GM12878 (cell line): ENCODE data around the gene C19orf47. TPM values are rescaled to one million over a fixed set of nuclear protein-coding genes. Genes with fewer than 3 reads are reported as not detected.

ENCODE experiments used
- ATAC-seq: fragments of 200-7000 bp; cut with Tn5 transposase; 3 replicates; pipeline ENCODE4 v1.9.1; 2020; ENCODE audit warnings: mild to moderate bottlenecking, moderate library complexity
- BruUV-seq: library from RNA; stranded (reverse); fragments of 400-500 nt; replicated peaks from 2 replicates; lab custom pipeline; 2021; lab: Mats Ljungman, UMichigan
- CTCF ChIA-PET: fragments of 300-600 bp; sonication (Branson Sonifier 250); formaldehyde crosslinking; extraction: SDS; loops from one replicate; lab custom pipeline; 2021; ENCODE audit warnings: inconsistent platforms; lab: Yijun Ruan, JAX
- POLR2A ChIA-PET: fragments of 350-600 bp; formaldehyde crosslinking; extraction: SDS; loops from one replicate; lab custom pipeline; 2021; ENCODE audit warnings: inconsistent platforms; lab: Charles Lee
- RAD21 ChIA-PET: fragments of 300-600 bp; sonication (Branson Sonifier 250); formaldehyde crosslinking; loops from one replicate; lab custom pipeline; 2023; ENCODE audit warnings: antibody characterized with exemption; ENCODE audit not compliant: unreplicated experiment; lab: Charles Lee
- SMC1A ChIA-PET: fragments of 300-600 bp; sonication (Branson Sonifier 250); formaldehyde crosslinking; loops from one replicate; lab custom pipeline; 2023; ENCODE audit not compliant: unreplicated experiment, uncharacterized antibody; lab: Charles Lee
- DNase-seq: peaks from one replicate; pipeline ENCODE4 v3.0.0-alpha.2; 2011; ENCODE audit warnings: low read depth, low spot score
- FAIRE-seq: peaks from 3 replicates; lab custom pipeline; 2011; peaks lifted over from hg19 to GRCh38; lab: Jason Lieb, UNC
- H2AFZ ChIP-seq: 2 replicates; pipeline ENCODE4 v1.6.0; 2011; ENCODE audit warnings: low read depth, low read length, control low read depth; ENCODE audit not compliant: control insufficient read depth
- H3K27ac ChIP-seq: 2 replicates; pipeline ENCODE4 v1.5.1; 2011; ENCODE audit warnings: control low read depth; ENCODE audit not compliant: control insufficient read depth, insufficient read depth
- H3K27me3 ChIP-seq, 2 experiments: replicated peaks in 1 of 2; 2 replicates each; pipeline versions ENCODE4 v1.6.0 to v1.6.1; 2011; ENCODE audit warnings: low read length in 1 of 2; ENCODE audit not compliant: control insufficient read depth in 2 of 2, insufficient read depth in 2 of 2
- H3K36me3 ChIP-seq, 2 experiments: 2 replicates each; pipeline ENCODE4 v1.5.1; 2011; ENCODE audit warnings: low read length in 1 of 2; ENCODE audit not compliant: control insufficient read depth in 2 of 2, insufficient read depth in 2 of 2
- H3K4me1 ChIP-seq: 2 replicates; pipeline ENCODE4 v1.6.1; 2011; ENCODE audit warnings: mild to moderate bottlenecking, low read length, moderate library complexity, mixed read lengths; ENCODE audit not compliant: control insufficient read depth, insufficient read depth
- H3K4me2 ChIP-seq: 2 replicates; pipeline ENCODE4 v1.6.0; 2011; ENCODE audit warnings: control low read depth; ENCODE audit not compliant: control insufficient read depth, insufficient read depth
- H3K4me3 ChIP-seq: fragments of 200-600 bp; sonication (generic); 2 replicates; pipeline ENCODE4 v1.5.1; 2016
- H3K79me2 ChIP-seq: 2 replicates; pipeline ENCODE4 v1.6.0; 2011; ENCODE audit warnings: low read length; ENCODE audit not compliant: control insufficient read depth, insufficient read depth
- H3K9ac ChIP-seq: 2 replicates; pipeline ENCODE4 v1.8.0; 2011; ENCODE audit warnings: low read length, control low read depth, mixed read lengths; ENCODE audit not compliant: control insufficient read depth, insufficient read depth
- H3K9me3 ChIP-seq: replicated peaks from 3 replicates; pipeline ENCODE4 v1.5.1; 2011; ENCODE audit warnings: mild to moderate bottlenecking, low read length; ENCODE audit not compliant: control insufficient read depth, insufficient read depth
- H4K20me1 ChIP-seq: 2 replicates; pipeline ENCODE4 v1.6.0; 2011; ENCODE audit not compliant: control insufficient read depth, insufficient read depth
- ETV6 ChIP-seq, 2 experiments: fragments of 450-650 bp in 1 of 2; IDR thresholded peaks in 1 of 2; conservative IDR thresholded peaks in 1 of 2; 2 replicates each; pipeline ENCODE4 v1.6.1; 2014; ENCODE audit warnings: antibody characterized with exemption in 1 of 2, borderline replicate concordance in 1 of 2, low read depth in 1 of 2, mild to moderate bottlenecking in 1 of 2, moderate library complexity in 1 of 2
- FOS ChIP-seq: IDR thresholded peaks from 3 replicates; pipeline ENCODE4 v1.6.1; 2011; ENCODE audit warnings: borderline replicate concordance; ENCODE audit not compliant: insufficient read length; ENCODE audit errors: extremely low read depth
- POLR2A ChIP-seq: IDR thresholded peaks from 2 replicates; pipeline ENCODE4 v1.6.1; 2011; ENCODE audit warnings: low read depth, mild to moderate bottlenecking, low read length
- RCOR1 ChIP-seq: conservative IDR thresholded peaks from 2 replicates; pipeline ENCODE4 v1.6.1; 2012; ENCODE audit warnings: low read depth, low read length, improper control_type of control experiment
- RFX5 ChIP-seq: IDR thresholded peaks from 2 replicates; pipeline ENCODE4 v1.6.1; 2011; ENCODE audit warnings: low read depth, low read length, improper control_type of control experiment
- TCF12 ChIP-seq: IDR thresholded peaks from 2 replicates; pipeline ENCODE4 v1.6.1; 2011; ENCODE audit warnings: low read depth, mild to moderate bottlenecking, low read length
- WGBS: methylation state at CpG from one replicate; pipeline ENCODE4 v1.1.6; 2016; ENCODE audit warnings: low lambda C conversion rate; ENCODE audit not compliant: insufficient replicate concordance, insufficient coverage; ENCODE audit errors: missing lambda C conversion rate; 5-methylcytosine and 5-hydroxymethylcytosine counted together
- in situ Hi-C: fragments of 300-500 bp; cut with MboI; formaldehyde crosslinking; loops from 9 replicates; pipeline ENCODE4 v1.14.3; 2018; ENCODE audit warnings: mixed read lengths
- intact Hi-C: fragments of 100-400 bp; cut with micrococcal nuclease; formaldehyde crosslinking; loops from one replicate; pipeline ENCODE4 v1.14.2; 2022; ENCODE audit not compliant: unreplicated experiment
- polyA plus RNA-seq, 11 experiments: library from polyadenylated mRNA; depleted of rRNA in 4 of 11; unstranded in 6 of 11; stranded (reverse) in 5 of 11; fragments of >200 nt; fragmentation: Nextera tagmentation in 4 of 11; fragmentation: Illumina TruSeq in 1 of 11; extraction: Ambion mirVana in 4 of 11; extraction: Trizol in 1 of 11; gene quantifications; 1 replicate in 1 of 11; 2 replicates in 10 of 11; pipeline versions ENCODE4 v1.2.1 to v1.2.3, GENCODE V29; 2011 to 2016; ENCODE audit warnings: inconsistent platforms in 2 of 11, missing spikeins in 2 of 11, low read depth in 1 of 11
- total RNA-seq, 4 experiments: library from RNA; depleted of rRNA in 3 of 4; stranded (reverse); fragments of >200 nt in 3 of 4; fragmentation: Illumina TruSeq in 1 of 4; extraction: Trizol in 1 of 4; gene quantifications; 2 replicates each; pipeline versions ENCODE4 v1.2.1 to v1.2.3, GENCODE V29; 2013 to 2021

C19orf47 gene
- total and polyA plus RNA-seq, 10 of the 15 experiments (the other 5 are each of a cell fraction or from before 2014, with no cell fraction given) = 0.11 to 29.1 (median 20.2) TPM

DNA sequence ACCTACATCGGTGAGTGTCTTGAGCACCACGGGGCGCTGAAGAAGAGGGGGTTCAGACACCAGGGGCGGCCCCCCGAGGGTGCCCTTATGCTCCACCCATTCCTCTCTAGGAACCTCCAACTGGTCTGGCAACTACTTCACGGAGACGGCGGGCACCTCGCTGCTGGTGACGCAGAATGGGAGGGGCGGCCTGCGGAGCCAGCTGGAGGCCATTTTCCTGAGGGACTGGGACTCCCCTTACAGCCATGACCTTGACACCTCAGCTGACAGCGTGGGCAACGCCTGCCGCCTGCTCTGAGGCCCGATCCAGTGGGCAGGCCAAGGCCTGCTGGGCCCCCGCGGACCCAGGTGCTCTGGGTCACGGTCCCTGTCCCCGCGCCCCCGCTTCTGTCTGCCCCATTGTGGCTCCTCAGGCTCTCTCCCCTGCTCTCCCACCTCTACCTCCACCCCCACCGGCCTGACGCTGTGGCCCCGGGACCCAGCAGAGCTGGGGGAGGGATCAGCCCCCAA, 29.7 kb upstream of the C19orf47 start:
- no peak overlapping the region for H3K27ac ChIP-seq
- ChIA-PET POLR2A (no interaction called here), SMC1A (no interaction called here), CTCF (interaction anchor here (0.6 kb wide), 1 partner anchor 26 kb away, joined by 3 read pairs; no protein-coding TSS in a partner anchor), RAD21 (no interaction called here)
- WGBS = 91% methylated on average over 25 of the region's 25 CpGs
- no peak overlapping the region for H3K4me2 ChIP-seq
- no peak overlapping the region for H3K9ac ChIP-seq
- TSS peak; percentile 65 for BruUV-seq
- no peaks in the 10 kb centered on the region for H3K27me3 ChIP-seq
- no peak overlapping the region for H3K4me3 ChIP-seq
- no peaks in the 10 kb centered on the region for H3K4me1 ChIP-seq
- no peaks in the 10 kb centered on the region for H3K79me2 ChIP-seq
- DNase-seq (no peak), FAIRE-seq (no peak), ATAC-seq (no peak)
- intact Hi-C loops (no loop called here), in situ Hi-C loops (no loop called here)
- no peaks in the 10 kb centered on the region for H3K9me3 ChIP-seq
- TF ChIP-seq RCOR1 (no peak), TCF12 (no peak), ETV6 (conservative IDR thresholded peaks at IDR 0.05 in 1 of 2, IDR thresholded peaks at IDR 0.05 in 1 of 2; ENCODE audit: borderline replicate concordance in 1 of 2, low read depth in 1 of 2) (no peak), FOS (no peak)
- no peak overlapping the region for H2AFZ ChIP-seq
- no peaks in the 10 kb centered on the region for H3K36me3 ChIP-seq
- H4K20me1 ChIP-seq = no peaks in the 10 kb centered on the region

DNA sequence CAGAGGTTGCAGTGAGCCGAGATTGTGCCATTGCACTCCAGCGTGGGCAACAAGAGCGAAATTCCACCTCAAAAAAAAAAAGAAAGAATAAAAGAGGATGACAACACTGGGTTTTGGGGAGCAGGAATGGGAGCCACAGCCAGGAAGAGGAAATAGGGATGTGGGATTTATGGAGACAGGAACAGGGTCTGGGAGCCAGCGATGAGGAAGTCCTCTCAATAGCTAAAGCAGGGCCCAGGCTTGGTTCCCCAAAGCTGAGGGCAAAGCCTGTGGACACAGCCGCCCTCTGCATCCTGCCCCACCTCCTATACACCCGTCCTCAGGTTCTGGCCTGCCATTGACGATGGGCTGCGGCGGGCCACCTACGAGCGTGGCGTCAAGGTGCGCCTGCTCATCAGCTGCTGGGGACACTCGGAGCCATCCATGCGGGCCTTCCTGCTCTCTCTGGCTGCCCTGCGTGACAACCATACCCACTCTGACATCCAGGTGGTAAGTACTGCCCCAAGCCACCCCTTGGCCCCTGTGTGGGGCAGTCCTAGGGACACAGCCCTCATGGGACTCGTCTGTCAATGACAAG, 28.2 kb upstream of the C19orf47 start:
- DNase-seq = no peak
- no TSS peak for BruUV-seq
- Histone ChIP-seq H4K20me1 (no peaks in the 10 kb centered on the region), H3K27ac (no peak overlapping the region), H3K4me2 (no peak overlapping the region), H2AFZ (no peak overlapping the region), H3K27me3 (no peaks in the 10 kb centered on the region), H3K79me2 (no peaks in the 10 kb centered on the region), H3K4me1 (no peaks in the 10 kb centered on the region), H3K9ac (no peak overlapping the region), H3K9me3 (no peaks in the 10 kb centered on the region), H3K36me3 (no peaks in the 10 kb centered on the region; a peak in 1 of 4 replicates), H3K4me3 (no peak overlapping the region)
- intact Hi-C loops = no loop called here
- ChIA-PET SMC1A (no interaction called here), CTCF (no interaction called here), RAD21 (no interaction called here), POLR2A (interaction anchor here (0.6 kb wide), 1 partner anchor 955 kb away, joined by 4 read pairs; no protein-coding TSS in a partner anchor)
- 78% methylated on average over 14 of the region's 17 CpGs for WGBS
- in situ Hi-C loops = no loop called here
- FAIRE-seq = no peak
- ATAC-seq = no peak
- 0 out of 2 replicates have a peak, but pooled peaks have one; percentile 31 for TF ChIP-seq POLR2A
- TF ChIP-seq RFX5 = no peak
